ENCODE data around the gene CLMP.

DNA sequence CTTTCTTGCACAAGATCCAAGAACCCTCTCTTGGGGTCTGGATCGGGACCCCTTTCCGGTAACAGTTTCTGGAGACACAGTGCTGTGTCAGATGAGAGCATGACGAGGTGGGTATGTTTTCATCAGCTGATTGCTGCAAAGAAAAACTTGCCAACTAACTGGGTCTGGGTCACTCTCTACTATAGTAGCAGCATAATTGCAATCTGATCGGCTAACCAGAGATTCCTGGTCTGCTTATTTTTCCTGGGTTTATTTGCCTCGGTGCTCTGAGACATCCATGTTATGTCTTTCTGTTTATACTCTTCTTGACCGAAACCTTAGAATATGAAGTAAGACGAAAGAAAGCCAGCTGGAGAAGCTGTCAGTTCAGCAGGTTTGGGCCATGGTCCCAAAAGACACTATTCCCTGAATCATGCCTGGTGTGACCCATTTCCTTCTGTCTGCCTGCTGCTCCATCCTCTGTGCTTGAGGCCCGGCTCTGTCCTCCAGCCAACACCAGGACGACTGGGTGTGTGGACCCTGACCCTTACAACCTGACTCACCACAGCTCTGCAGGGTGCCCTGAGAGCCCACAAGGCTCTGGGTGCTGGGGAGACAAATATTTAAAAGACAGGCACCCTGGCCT is 24.1 kb upstream of the CLMP start:
- TF ChIP-seq EP300 (IDR thresholded peaks at IDR 0.05) (no peak), MYC (IDR thresholded peaks at IDR 0.05; ENCODE audit: borderline replicate concordance, low read length) (no peak), HOXA7 (CRISPR knock-in tag; IDR thresholded peaks at IDR 0.05) (no peak), CEBPB (IDR thresholded peaks at IDR 0.05) (no peak), ESRRA (IDR thresholded peaks at IDR 0.05; ENCODE audit: borderline replicate concordance, low read length) (no peak), MAFK (IDR thresholded peaks at IDR 0.05; ENCODE audit: partially characterized antibody) (no peak), CHD2 (IDR thresholded peaks at IDR 0.05; ENCODE audit: low read length, partially characterized antibody) (no peak)
- TF ChIP-seq, protein P1, sequence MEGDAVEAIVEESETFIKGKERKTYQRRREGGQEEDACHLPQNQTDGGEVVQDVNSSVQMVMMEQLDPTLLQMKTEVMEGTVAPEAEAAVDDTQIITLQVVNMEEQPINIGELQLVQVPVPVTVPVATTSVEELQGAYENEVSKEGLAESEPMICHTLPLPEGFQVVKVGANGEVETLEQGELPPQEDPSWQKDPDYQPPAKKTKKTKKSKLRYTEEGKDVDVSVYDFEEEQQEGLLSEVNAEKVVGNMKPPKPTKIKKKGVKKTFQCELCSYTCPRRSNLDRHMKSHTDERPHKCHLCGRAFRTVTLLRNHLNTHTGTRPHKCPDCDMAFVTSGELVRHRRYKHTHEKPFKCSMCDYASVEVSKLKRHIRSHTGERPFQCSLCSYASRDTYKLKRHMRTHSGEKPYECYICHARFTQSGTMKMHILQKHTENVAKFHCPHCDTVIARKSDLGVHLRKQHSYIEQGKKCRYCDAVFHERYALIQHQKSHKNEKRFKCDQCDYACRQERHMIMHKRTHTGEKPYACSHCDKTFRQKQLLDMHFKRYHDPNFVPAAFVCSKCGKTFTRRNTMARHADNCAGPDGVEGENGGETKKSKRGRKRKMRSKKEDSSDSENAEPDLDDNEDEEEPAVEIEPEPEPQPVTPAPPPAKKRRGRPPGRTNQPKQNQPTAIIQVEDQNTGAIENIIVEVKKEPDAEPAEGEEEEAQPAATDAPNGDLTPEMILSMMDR (IDR thresholded peaks at IDR 0.05) = no peak
- TF ChIP-seq, protein P2, sequence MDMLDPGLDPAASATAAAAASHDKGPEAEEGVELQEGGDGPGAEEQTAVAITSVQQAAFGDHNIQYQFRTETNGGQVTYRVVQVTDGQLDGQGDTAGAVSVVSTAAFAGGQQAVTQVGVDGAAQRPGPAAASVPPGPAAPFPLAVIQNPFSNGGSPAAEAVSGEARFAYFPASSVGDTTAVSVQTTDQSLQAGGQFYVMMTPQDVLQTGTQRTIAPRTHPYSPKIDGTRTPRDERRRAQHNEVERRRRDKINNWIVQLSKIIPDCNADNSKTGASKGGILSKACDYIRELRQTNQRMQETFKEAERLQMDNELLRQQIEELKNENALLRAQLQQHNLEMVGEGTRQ (IDR thresholded peaks at IDR 0.05) = no peak
